Superior temporal gyrus (tissue), 1 donor: ENCODE results near the gene FHIT.

ENCODE experiments used
- DNase-seq: peaks from one replicate; pipeline ENCODE4 v3.0.0-alpha.2; 2016; ENCODE audit errors: extremely low spot score

FHIT gene

DNA sequence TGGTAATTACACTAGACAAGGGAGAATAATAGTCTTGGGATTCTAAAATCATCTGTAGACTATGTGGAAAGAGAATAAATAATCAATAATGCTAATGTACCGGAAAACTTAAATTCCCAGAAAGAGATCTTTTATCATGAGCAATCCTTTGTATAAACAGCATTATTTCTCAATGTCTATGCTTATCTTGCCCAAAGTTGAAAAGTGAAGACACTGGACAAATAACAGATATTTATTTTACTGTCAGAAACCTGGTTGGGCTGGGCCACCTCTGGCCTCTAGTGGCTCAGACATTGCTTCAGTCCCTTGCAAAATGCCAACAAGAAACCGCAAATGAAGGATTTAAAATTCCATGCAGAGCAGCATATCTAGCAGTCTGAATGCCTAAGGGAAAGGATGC is 409.9 kb downstream of the FHIT start:
- no peak for DNase-seq

- peak; percentile 76 for DNase-seq
Measured at GRCh38 chr3:60839246-60839645, 412.0 kb downstream of the FHIT start.

DNA sequence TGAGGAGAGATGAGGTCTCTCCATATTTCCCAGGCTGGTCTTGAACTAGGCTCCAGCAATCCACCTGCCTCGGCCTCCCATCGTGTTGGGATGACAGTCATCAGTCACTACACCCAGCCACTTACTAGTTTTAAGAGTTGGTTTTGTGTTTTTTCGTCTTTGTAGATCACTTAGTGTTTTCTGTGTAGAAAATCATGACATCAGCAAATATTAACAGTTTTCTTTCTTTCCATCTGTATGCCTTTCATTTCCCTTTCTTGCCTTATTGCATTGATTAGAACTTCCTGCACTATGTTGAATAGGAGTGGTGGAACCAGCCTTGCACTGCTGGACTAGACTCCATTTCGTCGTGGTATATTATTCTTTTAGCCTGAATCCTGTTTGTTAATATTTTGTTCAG is 415.5 kb downstream of the FHIT start:
- DNase-seq, result no peak

- no peak for DNase-seq
Measured at GRCh38 chr3:60829058-60829457, 422.2 kb downstream of the FHIT start.

DNA sequence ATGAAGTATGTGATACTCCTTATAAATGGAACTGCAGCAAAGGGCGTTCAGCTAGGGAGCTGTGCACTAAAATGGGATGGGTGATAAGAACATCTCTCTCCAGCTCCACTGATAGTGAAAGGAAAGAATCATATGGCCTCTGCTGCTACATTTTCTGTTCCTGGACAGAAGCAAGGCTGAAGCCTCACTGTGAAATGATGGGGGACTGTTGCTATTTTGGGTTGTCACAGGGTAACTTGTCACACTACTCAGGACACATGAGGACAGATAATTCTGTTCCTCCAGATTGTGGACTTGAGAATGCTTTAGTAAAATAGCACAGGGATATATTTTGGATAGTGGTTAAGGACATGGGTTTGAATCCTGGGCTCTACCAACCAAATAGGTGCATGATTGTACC is 423.6 kb downstream of the FHIT start:
- DNase-seq, result no peak

GRCh38 chr3:60826511-60826910 is 424.7 kb downstream of the FHIT start:
- DNase-seq, result no peak

DNA sequence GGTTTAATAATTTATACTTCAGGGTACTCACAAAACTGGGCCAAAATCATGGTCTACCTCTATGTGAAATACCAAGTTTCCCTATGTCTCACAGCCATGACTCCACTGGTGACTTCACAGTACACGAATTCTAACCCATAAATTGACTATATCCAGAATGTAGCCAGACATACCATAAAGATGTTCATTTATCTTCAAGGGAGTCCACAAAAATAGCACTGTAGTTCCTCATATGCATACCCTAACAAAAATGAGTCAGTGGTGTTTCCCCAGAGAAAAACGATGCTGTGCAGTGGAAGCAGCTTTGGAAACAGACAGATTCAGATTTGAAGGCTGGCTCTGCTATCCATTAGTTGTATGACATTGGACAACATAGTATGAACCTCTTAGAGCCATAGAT is 438.8 kb downstream of the FHIT start:
- no peak for DNase-seq

- no peak for DNase-seq
Measured at GRCh38 chr3:60810881-60811280, 440.4 kb downstream of the FHIT start.

DNA sequence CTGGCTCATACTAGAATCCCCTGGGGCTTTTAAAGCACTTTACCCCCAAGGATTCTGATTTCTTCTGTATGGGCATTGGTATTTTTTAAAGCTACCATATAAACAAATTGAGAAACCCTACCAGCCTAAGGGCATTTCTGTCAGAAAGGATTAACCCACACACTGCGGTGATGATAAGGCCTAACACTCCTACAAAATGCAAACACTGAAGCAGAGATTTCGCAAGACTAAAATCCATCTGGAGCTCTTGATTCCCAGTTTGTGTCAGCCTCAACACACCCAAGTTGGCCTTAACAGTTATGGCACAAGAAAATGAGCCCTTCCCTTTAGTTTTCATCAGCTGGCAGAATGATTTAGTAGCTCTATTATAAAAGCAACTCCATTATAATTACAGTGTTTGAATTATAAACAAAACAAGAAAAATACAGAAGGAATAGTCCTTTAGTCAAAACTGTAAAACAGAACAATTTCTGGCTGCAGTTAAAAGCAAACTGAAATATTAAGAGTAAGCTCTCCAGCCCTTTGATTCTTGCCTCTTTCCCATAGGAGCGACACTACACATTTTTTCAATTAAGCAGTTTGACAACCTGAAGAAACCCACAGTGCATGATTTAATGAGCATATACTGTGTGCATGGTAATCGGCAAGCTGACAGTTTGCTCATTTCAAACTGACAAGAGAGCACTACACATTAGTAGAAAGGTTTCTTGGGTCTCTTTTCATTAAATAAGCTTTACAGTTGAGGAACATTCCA is 441.2 kb downstream of the FHIT start:
- DNase-seq, result no peak

DNA sequence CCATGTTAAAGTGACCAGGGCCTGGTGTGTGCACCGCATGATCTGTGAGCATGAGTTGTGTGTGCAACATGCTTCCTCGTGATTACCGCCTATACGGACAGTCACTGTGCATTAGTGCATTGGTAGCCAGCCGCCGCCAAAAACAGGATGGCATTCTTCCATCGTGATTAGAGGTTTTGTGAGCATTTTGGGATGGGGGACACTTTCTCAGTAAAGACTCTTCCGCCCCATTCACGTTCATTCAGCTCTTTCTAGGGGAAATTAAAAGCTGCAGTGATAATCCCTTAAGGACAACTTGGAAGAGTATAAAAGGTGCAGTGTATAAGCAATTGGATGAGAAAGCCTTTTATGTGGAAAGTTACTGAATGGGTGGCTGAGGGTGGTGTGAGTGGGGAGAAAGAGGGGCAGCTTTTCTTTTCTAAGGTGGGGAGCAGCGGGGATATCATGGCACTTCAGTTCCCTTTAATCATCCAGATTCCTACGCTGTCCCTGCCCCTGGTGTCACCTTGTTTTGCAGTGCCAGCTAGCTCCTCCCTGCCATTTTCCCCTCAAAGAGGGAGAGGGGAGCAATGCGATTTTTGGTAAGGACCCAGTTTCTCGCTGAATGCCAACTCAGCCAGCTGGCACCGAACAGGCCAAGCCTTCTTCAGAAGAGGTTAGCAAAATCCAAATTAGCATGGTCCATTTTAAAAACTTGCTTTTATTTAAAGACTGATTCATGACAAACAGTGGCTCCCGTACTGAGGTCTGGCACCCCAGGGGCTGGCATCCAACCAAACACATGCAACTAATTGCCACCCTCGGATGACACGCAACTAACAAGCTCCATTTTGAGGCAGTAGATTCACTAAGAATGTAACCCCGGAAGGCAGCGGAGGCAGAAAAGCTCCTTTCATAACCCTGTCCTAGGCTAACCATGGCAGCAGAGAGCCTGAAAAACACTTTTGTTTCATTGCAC is 447.8 kb downstream of the FHIT start:
- peak; percentile 55 for DNase-seq

- DNase-seq, result no peak
Measured at GRCh38 chr3:60801307-60801706, 449.9 kb downstream of the FHIT start.

DNA sequence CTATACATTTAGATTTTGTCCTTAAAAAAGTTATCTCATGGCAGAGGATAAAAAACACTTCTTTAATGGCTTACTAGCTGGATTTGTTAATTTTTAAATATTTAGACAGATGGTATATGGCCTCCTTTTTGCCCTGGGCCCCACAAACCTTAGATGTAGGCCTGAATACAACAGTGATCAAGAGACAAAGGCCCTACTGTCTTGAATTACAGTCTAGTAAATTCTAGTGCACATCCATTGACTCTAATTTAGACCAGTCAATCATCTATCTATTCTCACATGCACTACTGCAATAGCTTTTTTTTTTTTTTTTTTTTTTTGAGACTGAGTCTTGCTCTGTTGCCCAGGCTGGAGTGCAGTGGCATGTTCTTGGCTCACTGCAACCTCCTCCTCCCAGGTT is 452.8 kb downstream of the FHIT start:
- no peak for DNase-seq

GRCh38 chr3:60792249-60792852 is 458.9 kb downstream of the FHIT start:
- DNase-seq, result no peak

- DNase-seq, result no peak
Measured at GRCh38 chr3:60788185-60788584, 463.1 kb downstream of the FHIT start.

- DNase-seq, result no peak
Measured at GRCh38 chr3:60781935-60782334, 469.3 kb downstream of the FHIT start.

DNA sequence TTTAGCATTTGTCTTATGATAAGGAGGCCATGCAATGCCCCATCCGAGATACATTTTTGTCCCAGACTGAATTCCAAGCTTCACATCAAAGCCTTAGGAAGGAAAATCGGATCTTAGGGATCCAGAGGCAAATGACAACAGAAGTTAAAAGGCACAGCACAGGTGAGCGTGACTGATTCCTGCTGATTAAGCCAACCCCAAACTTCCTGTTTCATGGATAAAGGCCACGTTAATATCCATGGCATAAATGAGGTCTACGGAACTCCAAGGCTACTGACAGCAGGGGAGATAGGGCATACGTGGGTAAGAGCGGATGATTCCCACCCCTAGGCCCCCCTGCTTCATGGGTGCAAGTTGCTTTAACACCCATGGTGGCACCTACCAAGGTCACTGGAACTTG is 471.6 kb downstream of the FHIT start:
- no peak for DNase-seq

GRCh38 chr3:60775985-60776384 is 475.3 kb downstream of the FHIT start:
- no peak for DNase-seq

DNA sequence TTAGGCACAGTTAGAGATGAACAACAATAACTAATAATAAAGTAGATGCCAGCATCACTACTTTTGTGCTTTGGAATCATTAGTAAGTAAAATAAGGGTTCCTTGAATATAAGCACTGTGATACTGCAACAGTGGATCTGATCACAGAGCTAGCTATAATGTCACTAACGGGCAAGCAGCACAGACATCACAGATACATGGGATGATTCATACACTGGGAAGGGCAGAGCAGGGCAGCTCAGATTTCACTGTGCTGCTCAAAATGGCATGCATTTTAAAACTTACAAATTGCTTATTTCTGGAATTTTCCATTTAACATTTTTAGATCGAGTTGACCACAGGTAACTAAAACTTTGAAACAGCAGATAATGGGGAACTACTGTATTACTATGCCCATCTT is 476.6 kb downstream of the FHIT start:
- no peak for DNase-seq

DNA sequence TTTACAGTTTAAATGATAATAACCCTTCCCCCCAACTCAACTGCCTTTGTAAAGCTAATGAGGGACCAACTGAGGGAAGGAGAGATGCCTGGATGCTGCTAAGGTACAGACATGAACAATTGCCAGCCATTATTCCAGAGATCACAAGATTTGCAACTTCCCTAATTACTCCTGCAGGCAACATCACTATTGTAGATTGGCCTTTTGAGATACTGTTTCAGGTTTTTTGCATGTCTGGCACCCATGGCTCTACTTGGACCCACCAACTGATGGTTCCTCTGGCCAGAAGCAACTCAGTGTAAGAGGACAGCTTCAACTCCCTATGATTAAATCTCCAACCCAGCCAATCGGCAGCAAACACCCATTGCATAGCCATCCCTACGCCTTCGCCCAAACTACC is 478.7 kb downstream of the FHIT start:
- DNase-seq, result no peak

GRCh38 chr3:60771766-60772165 is 479.5 kb downstream of the FHIT start:
- DNase-seq, result no peak

- DNase-seq, result no peak
Measured at GRCh38 chr3:60770532-60770931, 480.7 kb downstream of the FHIT start.

GRCh38 chr3:60767536-60767935 is 483.7 kb downstream of the FHIT start:
- DNase-seq, result no peak

DNA sequence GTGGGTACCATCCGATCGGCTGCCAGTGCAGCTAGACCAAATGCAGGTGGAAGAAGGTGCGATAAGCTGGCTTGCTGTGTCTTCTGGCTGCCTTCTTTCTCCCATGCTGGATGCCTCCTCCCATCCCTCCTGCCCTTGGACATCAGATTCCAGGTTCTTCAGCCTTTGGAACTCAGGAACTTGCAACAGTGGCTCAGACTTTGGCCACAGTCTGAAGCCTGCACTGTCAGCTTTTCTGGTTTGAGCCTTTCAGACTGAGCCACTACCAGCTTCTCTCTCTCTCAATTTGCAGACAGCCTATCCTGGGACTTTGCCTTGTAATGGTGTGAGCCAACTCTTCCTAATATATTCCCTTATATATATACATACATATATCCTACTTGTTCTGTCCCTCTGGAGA is 485.5 kb downstream of the FHIT start:
- no peak for DNase-seq
